ENCODE results near the gene SPATS1.

- TF ChIP-seq CTCF (IDR thresholded peaks at IDR 0.05; ENCODE audit: borderline replicate concordance, extremely low read depth, low read length, poor library complexity, severe bottlenecking) (peak; percentile 84), EZH2 (IDR thresholded peaks at IDR 0.05; ENCODE audit: borderline replicate concordance, low read depth, low read length, severe bottlenecking) (no peak)
Measured at GRCh38 chr6:44304282-44305199, 37.9 kb upstream of the SPATS1 start.

All from DND-41 (cell line).